Measurements from ENCODE around the gene SLC6A12. TPM values are rescaled to one million over a fixed set of nuclear protein-coding genes. Genes with fewer than 3 reads are reported as not detected.

Gene SLC6A12
- total RNA-seq, 1 donor from 2014 or later = 1.4 TPM

DNA sequence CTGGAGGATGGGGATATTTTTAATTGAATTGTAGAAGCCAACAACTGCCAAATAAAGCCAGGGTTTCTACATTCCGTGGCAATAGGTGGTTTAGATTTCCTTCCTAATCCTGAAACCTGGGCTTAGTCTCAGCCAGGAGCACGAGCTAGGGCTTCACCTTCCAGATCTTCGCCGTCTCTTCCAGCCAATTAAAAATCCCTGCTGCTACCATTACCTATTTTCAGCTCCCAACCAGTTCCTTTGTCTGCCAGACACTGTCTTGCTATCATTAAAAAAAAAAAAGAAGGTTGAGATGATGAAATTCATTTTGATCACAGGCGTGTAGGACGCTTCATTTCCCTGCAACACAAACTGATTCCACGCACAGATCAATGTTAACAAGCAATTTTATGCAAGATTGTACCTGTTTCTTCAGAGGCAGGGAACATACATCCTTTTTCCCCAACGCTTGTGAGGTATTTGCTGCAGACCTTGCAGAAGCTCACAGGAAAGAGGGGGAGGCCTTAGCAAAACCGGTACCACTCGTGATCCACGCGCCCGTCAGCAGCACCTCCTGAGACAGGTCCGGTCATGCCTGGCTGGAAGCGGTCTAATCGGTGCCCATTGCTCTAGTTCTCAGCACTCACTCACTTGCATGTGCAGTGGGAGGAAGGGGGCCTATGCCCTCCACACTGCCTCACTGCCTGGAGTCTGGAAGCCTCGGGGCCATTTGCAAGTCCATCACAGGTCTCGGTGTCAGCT, 65.1 kb downstream of the SLC6A12 start:
- DNase-seq (ENCODE audit: low spot score in 2 of 2) = no peak
- intact Hi-C loops (cut with DNase I) = no loop called here
- Histone ChIP-seq H3K9me3 (no peaks in the 10 kb centered on the region), H3K27ac (no peak overlapping the region), H3K36me3 (no peaks in the 10 kb centered on the region), H3K4me3 (no peak overlapping the region), H3K27me3 (no peaks in the 10 kb centered on the region), H3K4me1 (no peaks in the 10 kb centered on the region)
- TF ChIP-seq, protein P1, sequence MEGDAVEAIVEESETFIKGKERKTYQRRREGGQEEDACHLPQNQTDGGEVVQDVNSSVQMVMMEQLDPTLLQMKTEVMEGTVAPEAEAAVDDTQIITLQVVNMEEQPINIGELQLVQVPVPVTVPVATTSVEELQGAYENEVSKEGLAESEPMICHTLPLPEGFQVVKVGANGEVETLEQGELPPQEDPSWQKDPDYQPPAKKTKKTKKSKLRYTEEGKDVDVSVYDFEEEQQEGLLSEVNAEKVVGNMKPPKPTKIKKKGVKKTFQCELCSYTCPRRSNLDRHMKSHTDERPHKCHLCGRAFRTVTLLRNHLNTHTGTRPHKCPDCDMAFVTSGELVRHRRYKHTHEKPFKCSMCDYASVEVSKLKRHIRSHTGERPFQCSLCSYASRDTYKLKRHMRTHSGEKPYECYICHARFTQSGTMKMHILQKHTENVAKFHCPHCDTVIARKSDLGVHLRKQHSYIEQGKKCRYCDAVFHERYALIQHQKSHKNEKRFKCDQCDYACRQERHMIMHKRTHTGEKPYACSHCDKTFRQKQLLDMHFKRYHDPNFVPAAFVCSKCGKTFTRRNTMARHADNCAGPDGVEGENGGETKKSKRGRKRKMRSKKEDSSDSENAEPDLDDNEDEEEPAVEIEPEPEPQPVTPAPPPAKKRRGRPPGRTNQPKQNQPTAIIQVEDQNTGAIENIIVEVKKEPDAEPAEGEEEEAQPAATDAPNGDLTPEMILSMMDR (IDR thresholded peaks at IDR 0.05) = no peak

DNA sequence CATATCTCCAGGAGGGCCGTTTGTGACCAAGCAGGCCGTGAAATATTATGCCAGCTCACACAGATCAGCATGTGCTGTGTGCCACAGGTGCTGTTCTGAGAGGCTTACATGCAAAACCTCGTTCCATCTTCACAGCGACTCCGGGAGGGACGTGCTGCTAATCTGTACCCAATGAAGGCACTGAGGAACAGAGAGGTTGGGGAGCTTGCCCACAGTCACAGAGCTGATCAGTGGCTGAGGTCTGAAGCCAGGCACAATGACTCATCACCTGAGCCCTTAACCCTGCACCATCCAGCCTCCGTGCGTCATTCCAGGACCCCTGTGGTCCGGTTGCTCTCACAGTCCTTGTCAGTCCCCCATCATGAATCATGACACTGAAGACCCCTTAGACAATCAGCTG, 66.7 kb downstream of the SLC6A12 start:
- H3K36me3 ChIP-seq = no peaks in the 10 kb centered on the region
- no peaks in the 10 kb centered on the region for H3K4me1 ChIP-seq
- DNase-seq (ENCODE audit: low spot score in 2 of 2) = no peak
- H3K4me3 ChIP-seq = no peak overlapping the region
- no peaks in the 10 kb centered on the region for H3K9me3 ChIP-seq
- H3K27me3 ChIP-seq = no peaks in the 10 kb centered on the region
- intact Hi-C loops (cut with DNase I) = no loop called here
- TF ChIP-seq, protein P1 (IDR thresholded peaks at IDR 0.05) = no peak
- H3K27ac ChIP-seq = no peak overlapping the region

DNA sequence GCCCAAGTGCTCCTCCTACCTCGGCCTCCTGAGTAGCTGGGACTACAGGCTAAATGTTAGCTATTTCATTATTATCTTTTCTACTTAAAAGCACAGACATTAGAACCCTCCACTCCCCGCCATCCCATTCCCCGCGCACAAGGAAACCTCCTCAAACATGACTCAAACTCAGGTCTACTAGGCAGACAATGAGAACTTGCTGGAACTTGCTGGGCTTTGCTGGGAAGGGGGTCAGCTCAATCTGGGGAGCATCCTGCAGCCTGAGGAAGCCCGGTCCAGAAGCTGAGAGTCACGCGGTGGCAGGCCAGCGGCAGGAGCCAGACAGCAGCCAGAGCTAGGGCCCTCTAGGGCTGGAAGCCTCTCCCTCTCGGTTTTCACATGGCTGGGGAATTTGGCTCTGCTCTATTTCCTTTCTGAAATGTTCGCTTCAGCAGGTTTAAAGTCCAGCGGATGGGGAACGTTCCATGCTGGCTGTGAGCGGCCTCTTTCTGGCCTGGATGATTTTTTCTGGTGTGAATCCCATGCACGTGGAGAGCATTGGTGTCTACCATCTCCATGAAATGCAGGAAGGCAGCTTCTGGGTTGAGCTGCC, 68.5 kb downstream of the SLC6A12 start:
- Histone ChIP-seq H3K36me3 (no peaks in the 10 kb centered on the region), H3K27ac (no peak overlapping the region), H3K4me3 (no peak overlapping the region), H3K4me1 (no peaks in the 10 kb centered on the region), H3K9me3 (no peaks in the 10 kb centered on the region), H3K27me3 (no peaks in the 10 kb centered on the region)
- intact Hi-C loops (cut with DNase I) = no loop called here
- DNase-seq (ENCODE audit: low spot score in 2 of 2) = no peak
- TF ChIP-seq, protein P1 (IDR thresholded peaks at IDR 0.05) = no peak

DNA sequence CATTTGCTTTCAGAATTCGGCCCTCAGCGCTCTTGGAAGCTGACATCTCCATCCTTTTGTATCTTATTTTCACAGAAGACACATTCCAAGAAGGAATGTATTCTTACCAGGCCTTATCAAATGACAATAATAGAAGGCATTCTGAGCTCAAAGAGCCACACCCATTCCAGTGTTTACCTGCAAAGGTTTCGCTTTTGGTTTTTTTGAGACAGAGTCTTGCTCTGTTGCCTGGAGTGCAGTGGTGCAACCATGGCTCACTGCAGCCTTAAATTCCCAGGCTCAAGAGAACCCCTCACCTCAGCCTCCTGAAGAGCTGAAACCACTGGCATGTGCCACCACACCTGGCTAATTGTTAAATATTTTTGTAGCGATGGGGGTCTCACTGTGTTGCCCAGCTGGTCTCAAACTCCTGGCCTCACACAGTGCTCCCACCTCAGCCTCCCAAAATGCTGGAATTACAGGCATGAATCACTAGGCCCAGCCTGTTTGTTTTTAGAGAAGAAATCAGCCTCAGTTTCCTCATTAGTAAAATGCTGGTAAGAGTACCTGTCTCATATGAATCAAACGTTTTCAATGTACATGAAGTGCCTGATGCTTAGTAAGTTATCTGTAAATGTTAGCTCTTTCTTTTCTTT, 69.2 kb downstream of the SLC6A12 start:
- TF ChIP-seq, protein P1 (IDR thresholded peaks at IDR 0.05) = no peak
- intact Hi-C loops (cut with DNase I) = no loop called here
- no peak overlapping the region for H3K27ac ChIP-seq
- no peaks in the 10 kb centered on the region for H3K36me3 ChIP-seq
- no peak for DNase-seq (ENCODE audit: low spot score in 2 of 2)
- no peaks in the 10 kb centered on the region for H3K27me3 ChIP-seq
- no peaks in the 10 kb centered on the region for H3K4me1 ChIP-seq
- no peaks in the 10 kb centered on the region for H3K9me3 ChIP-seq
- H3K4me3 ChIP-seq = no peak overlapping the region

DNA sequence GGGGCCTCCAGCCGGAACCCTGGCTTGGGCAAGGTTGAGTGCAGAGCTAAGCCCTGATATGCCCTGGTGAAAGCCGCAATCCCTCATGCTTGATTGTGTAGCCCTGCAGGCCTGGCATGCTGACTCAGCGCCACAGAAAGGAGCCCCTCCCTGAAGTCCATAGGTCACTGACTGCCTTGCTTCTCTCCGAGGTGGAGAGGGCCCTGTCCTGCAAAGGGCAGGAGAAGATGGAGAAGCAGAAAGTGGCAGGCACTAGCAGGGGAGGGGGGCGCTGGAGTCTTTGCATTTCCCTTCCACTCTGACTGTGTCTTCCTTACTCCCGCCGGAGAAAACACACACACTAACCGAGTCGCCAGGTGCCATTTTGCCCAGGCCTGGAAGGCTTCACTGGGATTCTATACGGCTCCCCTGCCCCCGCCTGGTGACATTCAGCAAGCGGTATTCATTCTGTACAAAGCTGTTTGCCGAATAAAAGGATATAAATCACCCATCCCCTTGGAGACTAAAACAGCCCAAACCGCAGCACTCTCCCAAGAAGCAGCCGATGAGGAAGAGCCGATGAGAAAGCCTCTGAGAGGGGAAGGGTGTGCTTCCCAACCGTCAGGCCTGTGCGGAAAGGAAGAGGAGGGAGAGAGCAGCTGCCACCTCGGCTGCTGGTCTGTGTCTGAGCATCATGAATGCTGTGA, 69.8 kb downstream of the SLC6A12 start:
- intact Hi-C loops (cut with DNase I) = no loop called here
- Histone ChIP-seq H3K27ac (no peak overlapping the region), H3K4me1 (no peaks in the 10 kb centered on the region), H3K27me3 (no peaks in the 10 kb centered on the region), H3K4me3 (no peak overlapping the region), H3K9me3 (no peaks in the 10 kb centered on the region), H3K36me3 (no peaks in the 10 kb centered on the region)
- TF ChIP-seq, protein P1 (IDR thresholded peaks at IDR 0.05) = no peak
- DNase-seq (ENCODE audit: low spot score in 2 of 2) = no peak

Measured in ascending aorta (tissue), 2 donors.